Naive thymus-derived CD4-positive, alpha-beta T cell (primary cell): ENCODE data around the gene GMDS. TPM values are rescaled to one million over a fixed set of nuclear protein-coding genes. Genes with fewer than 3 reads are reported as not detected.
A peak's percentile ranks its signal among the peaks of the same experiment; 100 is the strongest.

Experiments used
- ATAC-seq: fragments of 150-1000 bp; cut with Tn5 transposase; 2 replicates; pipeline ENCODE4 v1.10.0; 2021; ENCODE audit warnings: mild to moderate bottlenecking, moderate library complexity
- CTCF ChIA-PET: fragments of 350-600 bp; sonication (Branson Sonifier 250); formaldehyde crosslinking; loops from one replicate; lab custom pipeline; 2021; ENCODE audit warnings: antibody characterized with exemption; lab: Charles Lee
- POLR2A ChIA-PET: fragments of 350-600 bp; sonication (Branson Sonifier 250); formaldehyde crosslinking; loops from one replicate; lab custom pipeline; 2021; ENCODE audit warnings: antibody characterized with exemption, inconsistent platforms; lab: Charles Lee
- DNase-seq, 9 donors: peaks; one replicate each; pipeline versions ENCODE4 v3.0.0 to v3.0.0-alpha.2; 2020 to 2022; ENCODE audit warnings: mixed read lengths in 1 of 9
- H3K27ac ChIP-seq: one replicate; pipeline ENCODE4 v1.7.0; 2013; ENCODE audit warnings: mild to moderate bottlenecking, low read depth, low read length, moderate library complexity
- H3K27me3 ChIP-seq, 2 donors: one replicate each; pipeline ENCODE4 v1.7.0; 2013; ENCODE audit warnings: low read length in 2 of 2, mild to moderate bottlenecking in 2 of 2, moderate library complexity in 2 of 2; ENCODE audit not compliant: control insufficient read depth in 2 of 2, insufficient read depth in 2 of 2
- H3K36me3 ChIP-seq, 3 experiments: 1 replicate in 2 of 3; 2 replicates in 1 of 3; pipeline ENCODE4 v1.7.0; 2013; ENCODE audit warnings: low read length in 3 of 3, mild to moderate bottlenecking in 3 of 3, moderate library complexity in 1 of 3; ENCODE audit not compliant: insufficient read depth in 3 of 3, control insufficient read depth in 2 of 3
- H3K4me1 ChIP-seq, 2 donors: one replicate each; pipeline ENCODE4 v1.7.0; 2013; ENCODE audit warnings: low read length in 2 of 2, mild to moderate bottlenecking in 2 of 2, moderate library complexity in 1 of 2; ENCODE audit not compliant: control insufficient read depth in 2 of 2, insufficient read depth in 2 of 2
- H3K4me3 ChIP-seq: 2 replicates; pipeline ENCODE4 v1.7.0; 2013; ENCODE audit warnings: mild to moderate bottlenecking, low read length
- H3K9me3 ChIP-seq, 3 experiments: 1 replicate in 2 of 3; 2 replicates in 1 of 3; pipeline ENCODE4 v1.7.0; 2013; ENCODE audit warnings: low read length in 3 of 3; ENCODE audit not compliant: control insufficient read depth in 2 of 3
- H3K27ac Mint-ChIP-seq, 9 donors: one replicate each; pipeline ENCODE4 v1.8.0; 2020 to 2022; ENCODE audit warnings: mixed read lengths in 9 of 9, mild to moderate bottlenecking in 8 of 9, moderate library complexity in 5 of 9, inconsistent platforms in 2 of 9
- H3K27me3 Mint-ChIP-seq, 5 donors: one replicate each; pipeline ENCODE4 v1.8.0; 2021 to 2022; ENCODE audit warnings: mixed read lengths in 5 of 5, mild to moderate bottlenecking in 1 of 5
- H3K36me3 Mint-ChIP-seq, 5 donors: one replicate each; pipeline ENCODE4 v1.8.0; 2020 to 2022; ENCODE audit warnings: mixed read lengths in 5 of 5, mild to moderate bottlenecking in 3 of 5, inconsistent platforms in 1 of 5
- H3K4me1 Mint-ChIP-seq, 7 donors: one replicate each; pipeline ENCODE4 v1.8.0; 2020 to 2022; ENCODE audit warnings: mixed read lengths in 7 of 7, mild to moderate bottlenecking in 3 of 7, inconsistent platforms in 1 of 7
- H3K4me3 Mint-ChIP-seq, 10 donors: one replicate each; pipeline ENCODE4 v1.8.0; 2020 to 2022; ENCODE audit warnings: mild to moderate bottlenecking in 10 of 10, mixed read lengths in 10 of 10, moderate library complexity in 6 of 10, inconsistent platforms in 2 of 10
- H3K9me3 Mint-ChIP-seq, 11 donors: one replicate each; pipeline ENCODE4 v1.8.0; 2020 to 2022; ENCODE audit warnings: mixed read lengths in 11 of 11, mild to moderate bottlenecking in 4 of 11, inconsistent platforms in 1 of 11, moderate library complexity in 1 of 11
- intact Hi-C, 2 donors: fragments of 100-400 bp; cut with micrococcal nuclease; formaldehyde crosslinking; loops; one replicate each; pipeline ENCODE4 v1.15.1; 2023
- polyA plus RNA-seq, 2 donors: library from polyadenylated mRNA; unstranded; fragments of 300-500 nt; fragmentation: Illumina TruSeq; gene quantifications; one replicate each; pipeline ENCODE4 v1.2.3, GENCODE V29; 2021
- total RNA-seq, 6 experiments: library from RNA in 5 of 6; stranded (reverse) in 5 of 6; gene quantifications; 1 replicate in 5 of 6; 2 replicates in 1 of 6; pipeline ENCODE4 v1.2.3 and lab custom pipeline; 2021 to 2026

GMDS gene
- total and polyA plus RNA-seq, 7 experiments from 2014 or later, result 12.7 to 33.9 (median 18.3) TPM

- DNase-seq (no peak), ATAC-seq (no peak)
- H3K4me3 ChIP-seq, result no peak overlapping the region
- CTCF ChIA-PET, result no interaction called here
- POLR2A ChIA-PET, result no interaction called here
- H3K27ac ChIP-seq, result no peak overlapping the region
- H3K4me1 Mint-ChIP-seq, result peaks cover 10 to 17% (median 16%) of the 10 kb centered on the region in 7 donors
- H3K27me3 ChIP-seq, result peaks cover 7 to 16% of the 10 kb centered on the region in 2 donors
- H3K27ac Mint-ChIP-seq, result peak overlapping the region in 1 of 9 donors; percentile 16
- intact Hi-C loops, result no loop called here
- H3K36me3 Mint-ChIP-seq, result peaks cover 0 to 28% (median 26%) of the 10 kb centered on the region in 5 donors
- H3K4me3 Mint-ChIP-seq, result peak overlapping the region in 1 of 10 donors; percentile 7
- H3K36me3 ChIP-seq, result no peaks in the 10 kb centered on the region
- no peaks in the 10 kb centered on the region for H3K9me3 ChIP-seq
- peaks cover 12% of the 10 kb centered on the region in 2 donors for H3K4me1 ChIP-seq
- peaks cover 53 to 81% (median 58%) of the 10 kb centered on the region in 5 donors for H3K27me3 Mint-ChIP-seq
- H3K9me3 Mint-ChIP-seq, result peaks cover 0 to 3% (median 0%) of the 10 kb centered on the region in 11 donors
Measured at GRCh38 chr6:1622220-1622850, 623.1 kb downstream of the GMDS start.

GRCh38 chr6:1621070-1621701 lies 624.2 kb downstream of the GMDS start:
- Mint-ChIP-seq H3K9me3 (peaks cover 0 to 3% (median 0%) of the 10 kb centered on the region in 11 donors), H3K4me1 (peaks cover 10 to 14% (median 13%) of the 10 kb centered on the region in 7 donors), H3K36me3 (peaks cover 0 to 28% (median 26%) of the 10 kb centered on the region in 5 donors), H3K27ac (no peak overlapping the region), H3K27me3 (peaks cover 48 to 81% (median 56%) of the 10 kb centered on the region in 5 donors), H3K4me3 (peak overlapping the region in 3 of 10 donors; percentile 17 to 52 (median 46))
- no peaks in the 10 kb centered on the region for H3K9me3 ChIP-seq
- no peaks in the 10 kb centered on the region for H3K36me3 ChIP-seq
- peaks cover 11 to 12% of the 10 kb centered on the region in 2 donors for H3K4me1 ChIP-seq
- intact Hi-C loops, result no loop called here
- CTCF ChIA-PET, result no interaction called here
- no peak overlapping the region for H3K4me3 ChIP-seq
- peaks cover 6 to 7% of the 10 kb centered on the region in 2 donors for H3K27me3 ChIP-seq
- H3K27ac ChIP-seq, result no peak overlapping the region
- no peak for ATAC-seq
- DNase-seq, result no peak
- POLR2A ChIA-PET, result no interaction called here

- no peak overlapping the region for H3K27ac Mint-ChIP-seq
- H3K9me3 Mint-ChIP-seq, result peaks cover 0 to 3% (median 0%) of the 10 kb centered on the region in 11 donors
- H3K36me3 Mint-ChIP-seq, result peaks cover 0 to 28% (median 26%) of the 10 kb centered on the region in 5 donors
- peaks cover 6 to 8% (median 7%) of the 10 kb centered on the region in 7 donors for H3K4me1 Mint-ChIP-seq
- Histone ChIP-seq H3K27me3 (peaks cover 6 to 7% of the 10 kb centered on the region in 2 donors), H3K27ac (no peak overlapping the region), H3K36me3 (no peaks in the 10 kb centered on the region), H3K9me3 (no peaks in the 10 kb centered on the region), H3K4me3 (no peak overlapping the region), H3K4me1 (peaks cover 6 to 10% of the 10 kb centered on the region in 2 donors)
- CTCF ChIA-PET, result no interaction called here
- peak overlapping the region in 3 of 10 donors; percentile 17 to 52 (median 46) for H3K4me3 Mint-ChIP-seq
- POLR2A ChIA-PET, result interaction anchor here (0.6 kb wide), 1 partner anchor 1371 kb away, joined by 3 read pairs; no protein-coding TSS in a partner anchor
- H3K27me3 Mint-ChIP-seq, result peaks cover 46 to 81% (median 57%) of the 10 kb centered on the region in 5 donors
- intact Hi-C loops, result no loop called here
- no peak for DNase-seq
- no peak for ATAC-seq
Measured at GRCh38 chr6:1620504-1621069, 624.8 kb downstream of the GMDS start.

GRCh38 chr6:1619673-1620503 lies 625.5 kb downstream of the GMDS start:
- H3K9me3 ChIP-seq, result no peaks in the 10 kb centered on the region
- H3K4me1 ChIP-seq, result peaks cover 0 to 5% of the 10 kb centered on the region in 2 donors
- CTCF ChIA-PET, result interaction anchor here (1.6 kb wide), 1 partner anchor 484 kb away, joined by 3 read pairs; no protein-coding TSS in a partner anchor
- DNase-seq, result peak in 1 of 9 donors; percentile 27
- intact Hi-C loops, result no loop called here
- no peak overlapping the region for H3K27ac ChIP-seq
- Mint-ChIP-seq H3K36me3 (peaks cover 0 to 24% (median 22%) of the 10 kb centered on the region in 5 donors), H3K27ac (no peak overlapping the region), H3K27me3 (peaks cover 41 to 78% (median 53%) of the 10 kb centered on the region in 5 donors), H3K9me3 (peaks cover 0 to 1% (median 0%) of the 10 kb centered on the region in 11 donors), H3K4me3 (peak overlapping the region in 2 of 10 donors; percentile 39 to 56), H3K4me1 (peaks cover 0 to under 1% (median under 1%) of the 10 kb centered on the region in 7 donors)
- no peak for ATAC-seq
- POLR2A ChIA-PET, result interaction anchor here (0.6 kb wide), 2 partner anchors 627 to 1372 kb away, joined by 3 read pairs; no protein-coding TSS in a partner anchor
- no peak overlapping the region for H3K4me3 ChIP-seq
- H3K27me3 ChIP-seq, result no peaks in the 10 kb centered on the region
- no peaks in the 10 kb centered on the region for H3K36me3 ChIP-seq

- no peak overlapping the region for H3K4me3 ChIP-seq
- H3K36me3 Mint-ChIP-seq, result peaks cover 0 to 24% (median 22%) of the 10 kb centered on the region in 5 donors
- no peak overlapping the region for H3K27ac Mint-ChIP-seq
- DNase-seq (no peak), ATAC-seq (no peak)
- no peaks in the 10 kb centered on the region for H3K4me1 ChIP-seq
- H3K4me1 Mint-ChIP-seq, result no peaks in the 10 kb centered on the region
- no peaks in the 10 kb centered on the region for H3K36me3 ChIP-seq
- no peaks in the 10 kb centered on the region for H3K9me3 ChIP-seq
- peak overlapping the region in 1 of 10 donors; percentile 56 for H3K4me3 Mint-ChIP-seq
- ChIA-PET CTCF (interaction anchor here (1.6 kb wide), 1 partner anchor 485 kb away, joined by 3 read pairs; no protein-coding TSS in a partner anchor), POLR2A (no interaction called here)
- H3K27me3 Mint-ChIP-seq, result peaks cover 41 to 73% (median 53%) of the 10 kb centered on the region in 5 donors
- intact Hi-C loops, result no loop called here
- no peak overlapping the region for H3K27ac ChIP-seq
- H3K27me3 ChIP-seq, result peaks cover 0 to 2% of the 10 kb centered on the region in 2 donors
- H3K9me3 Mint-ChIP-seq, result peaks cover 0 to 1% (median 0%) of the 10 kb centered on the region in 11 donors
Measured at GRCh38 chr6:1619098-1619672, 626.2 kb downstream of the GMDS start.
